ENCODE data around the gene SPN.

DNA sequence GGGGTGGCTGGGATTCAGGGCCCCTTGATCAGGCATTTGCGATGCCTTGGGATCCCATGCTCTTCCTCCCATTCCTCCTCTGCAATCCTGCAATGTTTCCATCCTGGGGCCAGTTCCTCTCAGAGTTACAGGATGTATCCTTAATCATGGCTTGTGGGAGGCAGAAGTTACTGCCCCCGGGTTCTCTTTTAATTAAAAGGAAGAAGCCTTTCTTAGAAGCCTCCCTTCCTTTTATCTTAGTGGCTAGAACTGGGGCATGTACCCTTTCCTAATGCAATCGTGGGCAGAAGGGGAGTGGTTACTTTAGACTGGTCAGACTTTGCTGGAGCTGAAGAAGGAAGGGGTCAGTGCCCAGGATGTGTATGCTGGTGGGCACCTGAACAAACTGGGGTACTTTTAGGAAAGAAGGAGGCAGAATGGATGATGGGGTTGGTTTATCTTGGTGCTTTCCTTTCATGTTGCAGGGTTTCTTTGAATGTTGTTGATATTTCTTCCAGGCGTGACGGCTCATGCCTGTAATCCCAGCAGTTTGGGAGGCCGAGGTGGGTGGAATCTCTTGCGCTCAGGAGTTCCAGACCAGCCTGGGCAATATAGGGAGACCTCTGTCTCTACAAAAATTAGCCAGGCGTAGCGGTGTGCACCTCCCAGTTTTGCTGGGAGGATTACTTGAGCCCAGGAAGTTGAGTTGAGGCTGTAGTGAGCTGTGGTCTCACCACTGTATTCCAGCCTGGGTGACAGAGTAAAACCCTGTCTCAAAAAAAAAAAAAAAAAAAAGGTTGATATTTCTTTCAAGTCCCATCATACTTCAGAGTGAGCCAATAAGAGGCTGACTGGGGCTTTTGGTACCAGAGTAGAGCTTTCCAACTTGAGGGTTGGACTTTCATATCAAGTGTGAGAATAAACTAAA is 13.2 kb upstream of the SPN start:
- TF ChIP-seq POLR2A (IDR thresholded peaks at IDR 0.05) (no peak), CTCF (IDR thresholded peaks at IDR 0.05) (no peak)

Measured in tibial nerve (tissue), 3 donors.